ENCODE measurements around the gene COL27A1.
"Not testable (repeated sequence)": the region's sequence is repeated elsewhere in the genome, so short reads cannot be mapped to it uniquely, and the experiment has no call there.

Gene COL27A1

GRCh38 chr9:114184071-114184470 is 28.7 kb downstream of the COL27A1 start:
- no peak for DNase-seq (ENCODE audit: low read depth)

GRCh38 chr9:114184866-114185265 is 29.5 kb downstream of the COL27A1 start:
- DNase-seq (ENCODE audit: low read depth): no peak

- no peak for DNase-seq (ENCODE audit: low read depth)
These were observed 30.5 kb downstream of the COL27A1 start for GRCh38 chr9:114185570-114186490.

- no peak for DNase-seq (ENCODE audit: low read depth)
These were observed 31.4 kb downstream of the COL27A1 start for GRCh38 chr9:114186605-114187289.

- no peak for DNase-seq (ENCODE audit: low read depth)
These were observed 32.5 kb downstream of the COL27A1 start for GRCh38 chr9:114187827-114188226.

- no peak for DNase-seq (ENCODE audit: low read depth)
These were observed 34.7 kb downstream of the COL27A1 start for GRCh38 chr9:114189823-114190562.

- DNase-seq (ENCODE audit: low read depth): no peak
These were observed 35.2 kb downstream of the COL27A1 start for GRCh38 chr9:114190563-114190905.

GRCh38 chr9:114191402-114191801 is 36.1 kb downstream of the COL27A1 start:
- not testable (repeated sequence) for DNase-seq (ENCODE audit: low read depth)

GRCh38 chr9:114192539-114192938 is 37.2 kb downstream of the COL27A1 start:
- no peak for DNase-seq (ENCODE audit: low read depth)

GRCh38 chr9:114193090-114193489 is 37.8 kb downstream of the COL27A1 start:
- no peak for DNase-seq (ENCODE audit: low read depth)

GRCh38 chr9:114196117-114196516 is 40.8 kb downstream of the COL27A1 start:
- no peak for DNase-seq (ENCODE audit: low read depth)

- no peak for DNase-seq (ENCODE audit: low read depth)
These were observed 41.8 kb downstream of the COL27A1 start for GRCh38 chr9:114196979-114197622.

GRCh38 chr9:114198249-114199040 is 43.1 kb downstream of the COL27A1 start:
- no peak for DNase-seq (ENCODE audit: low read depth)

GRCh38 chr9:114200721-114201300 is 45.5 kb downstream of the COL27A1 start:
- DNase-seq (ENCODE audit: low read depth): no peak

GRCh38 chr9:114202396-114202795 is 47.1 kb downstream of the COL27A1 start:
- DNase-seq (ENCODE audit: low read depth): no peak

GRCh38 chr9:114202849-114203248 is 47.5 kb downstream of the COL27A1 start:
- DNase-seq (ENCODE audit: low read depth): no peak

GRCh38 chr9:114203410-114204140 is 48.2 kb downstream of the COL27A1 start:
- DNase-seq (ENCODE audit: low read depth): no peak

- DNase-seq (ENCODE audit: low read depth): no peak
These were observed 48.9 kb downstream of the COL27A1 start for GRCh38 chr9:114204265-114204664.

- no peak for DNase-seq (ENCODE audit: low read depth)
These were observed 50.1 kb downstream of the COL27A1 start for GRCh38 chr9:114205171-114206015.

All from stromal cell of bone marrow (primary cell).